GM15510 (cell line): ENCODE results near the gene CDKN2AIPNL.

Experiments
- POLR2A ChIP-seq: IDR thresholded peaks from 3 replicates; pipeline ENCODE4 v1.6.1; 2011; ENCODE audit warnings: borderline replicate concordance; ENCODE audit not compliant: insufficient read length; ENCODE audit errors: extremely low read depth

Gene CDKN2AIPNL

GRCh38 chr5:134411546-134412266 lies at the start of gene CDKN2AIPNL:
Gene CDKN2AIPNL, minus strand, starts transcription at chr5:134411881. Its CDS starts 27 bp downstream, at chr5:134411854.
- peak; percentile 89 for TF ChIP-seq POLR2A

- TF ChIP-seq POLR2A = no peak
Observed at GRCh38 chr5:134460551-134460950, 48.9 kb upstream of the CDKN2AIPNL start.

DNA sequence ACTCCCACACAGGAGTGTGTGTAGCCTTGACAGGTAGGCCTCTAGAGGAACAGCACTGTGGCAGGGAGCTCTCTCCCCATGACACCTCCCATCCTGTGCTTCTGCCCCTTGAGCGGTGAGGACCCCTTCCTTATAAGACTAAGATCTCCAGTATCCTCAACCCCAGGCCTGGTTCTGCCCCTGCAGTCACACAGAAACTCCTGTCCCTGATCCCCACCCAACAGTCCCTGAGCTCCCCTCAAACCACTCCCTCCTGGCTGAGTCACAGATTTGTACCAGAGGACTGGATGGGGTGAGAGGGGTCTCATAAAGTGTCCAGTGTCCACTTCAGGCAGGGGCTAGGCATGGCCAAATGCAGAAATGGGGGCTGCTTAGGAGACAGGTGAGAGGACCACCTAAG lies 47.8 kb upstream of the CDKN2AIPNL start:
- TF ChIP-seq POLR2A = no peak

- no peak for TF ChIP-seq POLR2A
Observed at GRCh38 chr5:134459010-134459403, 47.3 kb upstream of the CDKN2AIPNL start.

DNA sequence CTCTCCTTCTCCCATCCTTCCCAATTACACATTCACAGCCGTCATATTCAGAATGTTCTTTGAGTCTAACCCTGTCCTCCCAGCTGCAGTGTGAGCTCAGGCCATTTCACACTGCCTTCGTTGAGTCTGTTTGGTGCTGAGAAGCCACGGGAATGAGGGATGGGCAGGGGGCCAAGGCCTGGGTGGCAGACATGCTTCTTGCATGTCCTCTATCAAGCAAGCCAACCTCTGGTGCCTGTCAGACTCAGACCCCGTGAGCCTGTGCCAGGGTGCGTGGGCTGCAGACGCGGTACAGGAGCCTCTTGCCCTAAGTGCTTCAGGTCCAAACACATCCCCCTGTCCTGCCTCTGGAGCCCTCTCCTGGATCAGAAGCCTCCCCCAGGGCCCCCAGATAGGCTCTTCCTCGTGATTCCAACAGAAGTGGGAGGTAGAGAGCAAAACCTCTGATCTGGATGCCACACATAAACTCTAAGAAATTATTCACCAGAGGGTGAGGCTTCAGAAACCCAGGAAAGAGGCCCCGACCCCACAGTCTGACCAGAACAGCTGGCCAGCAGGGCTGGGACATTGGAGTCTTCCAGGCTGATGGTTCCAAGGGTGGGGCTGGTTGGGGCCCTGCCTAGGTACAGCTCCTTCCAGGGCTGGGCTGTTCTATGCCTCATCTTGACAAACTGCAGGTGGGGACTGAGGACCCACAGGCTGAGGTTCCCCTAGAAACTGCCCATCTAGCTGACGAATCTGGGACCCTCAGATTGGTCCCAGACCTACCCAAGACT lies 46.7 kb upstream of the CDKN2AIPNL start:
- TF ChIP-seq POLR2A = no peak

DNA sequence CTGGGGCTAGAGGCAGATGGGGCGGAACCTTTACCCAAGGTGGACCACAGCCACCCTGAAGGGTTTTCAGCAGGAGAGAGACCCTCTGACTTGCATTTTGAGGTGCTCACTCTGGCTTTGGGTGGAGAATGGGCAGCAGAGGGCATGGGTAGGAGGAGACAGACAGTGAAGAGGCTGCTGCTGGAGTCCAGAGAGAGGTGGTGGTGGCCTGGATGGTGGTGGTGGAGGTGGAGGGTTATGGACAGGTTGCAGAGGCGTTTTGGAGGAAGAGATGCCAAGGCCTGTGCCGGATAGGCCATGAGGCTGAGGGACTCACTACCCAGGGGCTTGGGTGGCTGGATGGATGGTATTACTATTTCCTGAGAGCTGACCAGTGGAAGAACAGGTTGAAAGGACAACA lies 46.1 kb upstream of the CDKN2AIPNL start:
- TF ChIP-seq POLR2A = no peak

GRCh38 chr5:134456825-134457224 lies 45.1 kb upstream of the CDKN2AIPNL start:
- TF ChIP-seq POLR2A = no peak

DNA sequence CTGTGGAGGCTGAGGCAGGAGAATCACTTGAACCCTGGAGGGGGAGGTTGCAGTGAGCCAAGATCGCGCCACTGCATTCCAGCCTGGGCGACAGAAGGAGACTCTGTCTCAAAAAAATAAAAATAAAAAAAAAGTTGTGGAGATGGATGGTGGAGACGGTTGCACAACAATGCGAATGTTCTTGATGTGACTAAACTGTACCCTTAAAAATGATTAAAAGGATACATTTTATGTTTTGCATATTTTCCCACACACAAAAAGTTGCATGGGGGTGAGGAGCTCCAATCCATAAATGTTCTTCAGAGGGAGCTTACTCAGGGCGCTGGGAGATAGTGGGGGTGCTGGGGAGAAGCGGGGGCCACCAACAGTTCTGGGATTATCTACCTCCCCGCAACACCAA lies 43.8 kb upstream of the CDKN2AIPNL start:
- TF ChIP-seq POLR2A = no peak

DNA sequence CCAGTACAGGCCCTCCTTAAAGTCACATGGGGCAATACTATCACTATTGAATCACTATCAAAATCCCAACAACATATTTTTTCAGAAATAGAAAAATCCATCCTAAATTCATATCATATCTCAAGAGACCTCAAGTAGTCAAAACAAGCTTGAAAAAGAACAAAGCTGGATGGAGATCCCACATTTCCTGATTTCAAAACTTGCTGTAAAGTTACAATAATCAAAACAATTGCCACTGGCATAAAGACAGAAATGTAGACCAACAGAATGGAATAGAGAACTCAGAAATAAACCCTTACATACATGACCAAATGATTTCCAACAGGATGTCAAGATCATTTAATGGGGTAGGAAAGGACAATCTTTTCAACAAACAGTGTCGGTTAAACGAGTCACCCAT lies 41.3 kb upstream of the CDKN2AIPNL start:
- TF ChIP-seq POLR2A = no peak

DNA sequence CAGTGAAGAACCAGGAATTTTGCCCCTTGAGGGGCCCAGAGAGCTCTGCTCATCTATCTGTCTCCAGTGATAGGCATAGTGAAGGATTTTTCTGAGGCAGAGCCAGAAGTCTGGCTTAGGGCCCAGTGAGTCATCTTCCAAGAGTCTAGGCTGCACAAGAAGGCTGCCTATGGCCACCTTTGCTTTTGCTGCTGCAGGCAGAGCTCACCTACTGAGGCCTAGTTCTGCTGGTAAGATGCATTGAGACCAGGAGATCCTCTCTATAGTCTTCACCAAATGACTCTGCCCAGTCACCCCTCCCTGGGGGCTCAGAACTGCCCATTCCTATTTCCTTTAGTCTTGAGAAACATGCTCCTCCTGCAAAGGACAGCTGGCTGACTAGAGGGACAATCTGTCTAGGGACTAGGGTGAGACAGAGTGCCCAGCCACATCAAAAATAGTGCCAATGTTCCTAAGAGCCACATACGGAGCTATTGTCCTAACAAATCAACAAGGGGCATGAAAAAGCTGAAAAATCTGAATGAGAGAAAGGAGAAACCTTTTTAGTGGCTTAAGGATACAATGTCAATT lies 40.3 kb upstream of the CDKN2AIPNL start:
- TF ChIP-seq POLR2A = no peak

GRCh38 chr5:134451225-134451935 lies 39.7 kb upstream of the CDKN2AIPNL start:
- TF ChIP-seq POLR2A = no peak

DNA sequence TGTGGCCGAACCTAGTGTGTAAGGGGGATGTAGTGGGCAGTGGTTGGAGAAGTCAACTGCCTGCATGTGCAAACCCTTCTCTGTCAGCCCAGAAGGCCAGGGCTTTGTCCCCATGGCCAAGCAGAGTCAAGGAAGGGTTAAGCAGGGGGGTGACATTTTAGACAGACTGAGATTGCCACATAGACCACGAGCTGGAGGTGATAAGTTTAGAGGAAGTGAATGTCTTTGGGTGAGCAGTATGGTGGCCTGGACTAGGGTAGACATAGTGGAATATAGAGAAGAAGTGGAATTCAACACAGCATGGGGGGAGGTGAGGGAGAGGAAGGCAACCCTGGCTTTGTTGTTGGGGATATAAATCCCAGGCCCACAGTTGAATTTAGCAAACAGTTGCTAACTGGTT lies 38.7 kb upstream of the CDKN2AIPNL start:
- TF ChIP-seq POLR2A = no peak

- TF ChIP-seq POLR2A = no peak
Observed at GRCh38 chr5:134449167-134449566, 37.5 kb upstream of the CDKN2AIPNL start.

DNA sequence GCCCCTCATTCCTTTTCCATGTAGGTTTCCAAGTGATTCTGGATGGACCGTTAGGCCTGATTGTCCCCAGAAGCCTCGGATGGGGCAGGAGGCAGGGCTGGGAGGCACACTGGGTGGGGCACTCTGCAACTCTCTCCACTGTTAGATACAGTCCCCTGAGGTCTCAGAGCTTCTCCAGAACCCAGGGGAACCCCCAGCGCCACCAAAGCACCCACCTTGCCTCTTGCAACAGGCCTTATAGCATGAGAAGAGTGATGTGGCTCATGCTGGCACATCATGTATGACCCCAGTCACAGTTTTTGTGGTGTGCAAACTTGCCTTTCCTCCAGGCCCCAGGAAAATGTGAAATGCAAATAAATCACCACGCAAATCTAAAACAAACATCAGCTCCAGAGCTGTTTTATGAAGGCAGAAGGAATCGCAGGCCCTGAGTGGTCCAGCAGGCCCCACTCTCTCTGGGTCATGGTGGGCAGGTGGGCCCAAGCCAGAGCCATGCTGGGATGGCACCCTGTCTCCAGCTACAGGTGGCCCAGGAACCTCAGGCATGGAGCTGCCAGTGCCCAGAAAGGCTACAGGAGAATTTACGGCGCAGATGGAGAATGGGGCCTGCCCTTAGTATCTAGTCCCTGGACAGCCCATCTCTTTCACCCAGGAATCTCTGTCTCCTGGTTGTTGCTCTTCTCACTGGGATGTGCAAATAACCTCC lies 36.3 kb upstream of the CDKN2AIPNL start:
- TF ChIP-seq POLR2A = no peak

GRCh38 chr5:134446938-134447337 lies 35.3 kb upstream of the CDKN2AIPNL start:
- TF ChIP-seq POLR2A = no peak
